ENCODE measurements around the gene PAOX. TPM values are rescaled to one million over a fixed set of nuclear protein-coding genes. Genes with fewer than 3 reads are reported as not detected.

Gene PAOX
- total and polyA plus RNA-seq, 9 of the 15 experiments (the other 6 are each of a cell fraction or from before 2014, with no cell fraction given), result 0.80 to 6.4 (median 2.6) TPM

GRCh38 chr10:133438711-133439273 is 59.7 kb downstream of the PAOX start (continued):
- no peak for TF ChIP-seq HDAC8 (tag; IDR thresholded peaks at IDR 0.05)
- no peak for TF ChIP-seq SIX5 (IDR thresholded peaks at IDR 0.05; ENCODE audit: borderline replicate concordance in 1 of 2, insufficient read depth in 1 of 2, low read depth in 1 of 2, low read length in 2 of 2)
- no peak for TF ChIP-seq GTF2A2 (tag; IDR thresholded peaks at IDR 0.05)
- no peak for TF ChIP-seq GMEB1 (CRISPR knock-in tag; IDR thresholded peaks at IDR 0.05)
- no peak for TF ChIP-seq ELF1 (tag; IDR thresholded peaks at IDR 0.05)
- no peak for TF ChIP-seq TFAP4 (CRISPR knock-in tag; IDR thresholded peaks at IDR 0.05; ENCODE audit: borderline replicate concordance)
- TF ChIP-seq ZBTB8A (IDR thresholded peaks at IDR 0.05; ENCODE audit: partially characterized antibody), result no peak
- no peak for TF ChIP-seq AFF4 (CRISPR knock-in tag; IDR thresholded peaks at IDR 0.05)
- no peak for TF ChIP-seq ATF1 (CRISPR knock-in tag; IDR thresholded peaks at IDR 0.05)
- TF ChIP-seq ATF1 (tag; IDR thresholded peaks at IDR 0.05), result no peak
- no peak for TF ChIP-seq NR2C1 (IDR thresholded peaks at IDR 0.05)
- no peak for TF ChIP-seq NR2C1 (tag; IDR thresholded peaks at IDR 0.05)
- no peak for TF ChIP-seq THRAP3 (IDR thresholded peaks at IDR 0.05; ENCODE audit: borderline replicate concordance)
- TF ChIP-seq RAD21 (CRISPR knock-in tag; conservative IDR thresholded peaks at IDR 0.05 in 1 of 2, IDR thresholded peaks at IDR 0.05 in 1 of 2), result peak in 1 of 2 experiments; percentile 44; a peak in 2 of 4 replicates
- TF ChIP-seq CC2D1A (IDR thresholded peaks at IDR 0.05), result no peak
- TF ChIP-seq PRMT5 (CRISPR knock-in tag; IDR thresholded peaks at IDR 0.05), result no peak
- no peak for TF ChIP-seq ZNF354B (CRISPR knock-in tag; IDR thresholded peaks at IDR 0.05)
- TF ChIP-seq CREB3L1 (IDR thresholded peaks at IDR 0.05; ENCODE audit: borderline replicate concordance, low read depth), result no peak
- no peak for TF ChIP-seq CSDE1 (IDR thresholded peaks at IDR 0.05)
- TF ChIP-seq PHF20 (IDR thresholded peaks at IDR 0.05; ENCODE audit: partially characterized antibody), result no peak
- TF ChIP-seq BRD9 (IDR thresholded peaks at IDR 0.05; ENCODE audit: low read depth, partially characterized antibody), result no peak
- TF ChIP-seq FOXK2 (conservative IDR thresholded peaks at IDR 0.05 in 1 of 2, IDR thresholded peaks at IDR 0.05 in 1 of 2; ENCODE audit: low read depth in 2 of 2), result 0 out of 4 replicates have a peak, but pooled peaks of 1 of the 2 experiments have one; percentile 22
- no peak for TF ChIP-seq PHB (CRISPR knock-in tag; IDR thresholded peaks at IDR 0.05)

All from K562 (cell line).